ENCODE measurements around the gene ANKRD33B.

- TF ChIP-seq, protein P1, sequence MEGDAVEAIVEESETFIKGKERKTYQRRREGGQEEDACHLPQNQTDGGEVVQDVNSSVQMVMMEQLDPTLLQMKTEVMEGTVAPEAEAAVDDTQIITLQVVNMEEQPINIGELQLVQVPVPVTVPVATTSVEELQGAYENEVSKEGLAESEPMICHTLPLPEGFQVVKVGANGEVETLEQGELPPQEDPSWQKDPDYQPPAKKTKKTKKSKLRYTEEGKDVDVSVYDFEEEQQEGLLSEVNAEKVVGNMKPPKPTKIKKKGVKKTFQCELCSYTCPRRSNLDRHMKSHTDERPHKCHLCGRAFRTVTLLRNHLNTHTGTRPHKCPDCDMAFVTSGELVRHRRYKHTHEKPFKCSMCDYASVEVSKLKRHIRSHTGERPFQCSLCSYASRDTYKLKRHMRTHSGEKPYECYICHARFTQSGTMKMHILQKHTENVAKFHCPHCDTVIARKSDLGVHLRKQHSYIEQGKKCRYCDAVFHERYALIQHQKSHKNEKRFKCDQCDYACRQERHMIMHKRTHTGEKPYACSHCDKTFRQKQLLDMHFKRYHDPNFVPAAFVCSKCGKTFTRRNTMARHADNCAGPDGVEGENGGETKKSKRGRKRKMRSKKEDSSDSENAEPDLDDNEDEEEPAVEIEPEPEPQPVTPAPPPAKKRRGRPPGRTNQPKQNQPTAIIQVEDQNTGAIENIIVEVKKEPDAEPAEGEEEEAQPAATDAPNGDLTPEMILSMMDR (IDR thresholded peaks at IDR 0.05): no peak
- TF ChIP-seq POLR2A (IDR thresholded peaks at IDR 0.05): no peak
- TF ChIP-seq EP300 (IDR thresholded peaks at IDR 0.05): no peak
Measured at GRCh38 chr5:10581867-10582511, 18.1 kb downstream of the ANKRD33B start.

Data from tibial nerve (tissue), 4 donors.